Subcutaneous adipose tissue (tissue), 4 donors: ENCODE results near the gene KRT71. TPM values are rescaled to one million over a fixed set of nuclear protein-coding genes. Genes with fewer than 3 reads are reported as not detected.

Source experiments
- total RNA-seq, 4 donors: library from RNA; depleted of rRNA; stranded (reverse); fragments of >200 nt; gene quantifications; one replicate each; pipeline ENCODE4 v1.1.0, GENCODE V29; 2016
- TF ChIP-seq, protein P1 (sequence below): fragments of 450-650 bp; IDR thresholded peaks from one replicate; pipeline ENCODE4 v1.5.1; 2016; ENCODE audit warnings: low read depth, mild to moderate bottlenecking, control low read depth, antibody characterized with exemption, moderate library complexity

The KRT71 gene
- total RNA-seq, 4 donors from 2014 or later, result not detected

DNA sequence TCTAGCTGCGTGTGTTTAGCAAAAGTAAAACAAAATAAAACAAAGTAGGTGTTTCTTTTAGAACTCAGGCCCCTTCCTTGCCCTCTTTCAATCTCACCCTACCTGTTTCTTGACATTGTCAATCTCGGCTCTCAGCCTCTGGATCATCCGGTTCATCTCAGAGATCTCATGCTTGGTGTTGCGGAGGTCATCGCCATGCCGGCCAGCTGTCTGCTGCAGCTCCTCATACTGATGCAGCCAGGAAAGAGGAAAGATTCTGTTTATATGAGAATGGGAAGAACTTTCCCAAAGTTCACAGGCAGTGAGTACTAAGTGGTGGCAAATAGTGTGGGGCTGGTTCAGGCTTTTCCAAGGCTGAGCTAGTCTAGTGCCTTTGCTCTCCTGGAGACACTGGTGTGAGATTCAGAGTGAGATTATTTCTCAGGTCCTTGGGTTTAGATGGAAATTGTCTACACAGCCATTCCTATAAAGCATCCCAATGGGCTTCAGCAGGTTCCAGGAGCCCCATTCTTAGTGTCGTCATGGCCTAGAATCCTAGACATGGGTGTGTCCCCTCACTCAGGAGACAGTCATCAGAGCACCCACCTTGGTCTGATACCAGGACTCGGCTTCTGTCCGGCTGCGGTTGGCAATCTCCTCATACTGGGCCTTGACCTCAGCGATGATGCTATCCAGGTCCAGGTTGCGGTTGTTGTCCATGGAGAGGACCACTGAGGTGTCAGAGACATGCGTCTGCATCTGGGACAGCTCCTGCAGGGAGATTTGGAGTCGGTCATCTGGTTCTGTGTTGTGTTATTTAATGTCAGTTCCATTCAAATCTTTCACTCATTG is 35.7 kb downstream of the KRT71 start:
- TF ChIP-seq, protein P1, sequence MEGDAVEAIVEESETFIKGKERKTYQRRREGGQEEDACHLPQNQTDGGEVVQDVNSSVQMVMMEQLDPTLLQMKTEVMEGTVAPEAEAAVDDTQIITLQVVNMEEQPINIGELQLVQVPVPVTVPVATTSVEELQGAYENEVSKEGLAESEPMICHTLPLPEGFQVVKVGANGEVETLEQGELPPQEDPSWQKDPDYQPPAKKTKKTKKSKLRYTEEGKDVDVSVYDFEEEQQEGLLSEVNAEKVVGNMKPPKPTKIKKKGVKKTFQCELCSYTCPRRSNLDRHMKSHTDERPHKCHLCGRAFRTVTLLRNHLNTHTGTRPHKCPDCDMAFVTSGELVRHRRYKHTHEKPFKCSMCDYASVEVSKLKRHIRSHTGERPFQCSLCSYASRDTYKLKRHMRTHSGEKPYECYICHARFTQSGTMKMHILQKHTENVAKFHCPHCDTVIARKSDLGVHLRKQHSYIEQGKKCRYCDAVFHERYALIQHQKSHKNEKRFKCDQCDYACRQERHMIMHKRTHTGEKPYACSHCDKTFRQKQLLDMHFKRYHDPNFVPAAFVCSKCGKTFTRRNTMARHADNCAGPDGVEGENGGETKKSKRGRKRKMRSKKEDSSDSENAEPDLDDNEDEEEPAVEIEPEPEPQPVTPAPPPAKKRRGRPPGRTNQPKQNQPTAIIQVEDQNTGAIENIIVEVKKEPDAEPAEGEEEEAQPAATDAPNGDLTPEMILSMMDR, result no peak

DNA sequence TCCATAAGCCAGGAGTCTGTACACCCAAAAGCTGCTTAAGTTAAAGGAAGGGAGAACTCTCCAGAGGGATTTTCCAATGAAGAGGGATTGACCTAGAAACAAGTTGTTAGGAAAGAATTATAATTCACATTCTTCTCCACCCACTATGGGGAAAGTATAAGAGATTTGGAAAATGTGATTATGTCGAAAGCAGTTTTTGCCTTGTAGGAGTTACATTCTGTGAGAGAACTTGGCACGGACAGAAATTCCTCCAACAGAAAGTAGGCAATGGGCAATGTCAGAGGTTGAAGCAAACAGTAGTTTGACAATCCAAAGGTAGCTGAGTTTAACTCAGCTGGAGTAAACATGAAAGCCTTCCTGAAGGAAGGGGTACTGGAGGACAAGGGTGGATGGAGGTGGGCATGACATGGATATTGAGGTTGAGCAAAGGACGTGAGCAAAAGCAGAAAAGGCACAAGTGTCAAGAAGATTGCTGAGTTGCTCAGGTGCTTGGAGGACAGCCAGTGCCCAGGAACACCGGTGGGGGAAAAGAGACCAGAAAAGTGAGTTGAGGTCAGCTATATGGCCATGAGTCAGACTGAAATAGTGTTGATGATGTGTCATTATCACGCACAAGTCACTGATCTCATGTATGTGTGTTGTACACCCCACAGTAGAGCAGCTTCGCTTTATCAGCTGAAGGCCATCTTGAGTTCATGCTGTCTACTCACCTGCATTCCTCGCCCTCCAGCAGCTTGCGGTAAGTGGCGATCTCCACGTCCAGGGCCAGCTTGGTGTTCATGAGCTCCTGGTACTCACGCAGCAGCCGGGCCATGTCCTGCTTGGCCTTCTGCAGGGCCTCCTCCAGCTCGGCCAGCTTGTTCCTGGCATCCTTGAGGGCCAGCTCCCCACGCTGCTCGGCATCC is 36.8 kb downstream of the KRT71 start:
- TF ChIP-seq, protein P1, result no peak

DNA sequence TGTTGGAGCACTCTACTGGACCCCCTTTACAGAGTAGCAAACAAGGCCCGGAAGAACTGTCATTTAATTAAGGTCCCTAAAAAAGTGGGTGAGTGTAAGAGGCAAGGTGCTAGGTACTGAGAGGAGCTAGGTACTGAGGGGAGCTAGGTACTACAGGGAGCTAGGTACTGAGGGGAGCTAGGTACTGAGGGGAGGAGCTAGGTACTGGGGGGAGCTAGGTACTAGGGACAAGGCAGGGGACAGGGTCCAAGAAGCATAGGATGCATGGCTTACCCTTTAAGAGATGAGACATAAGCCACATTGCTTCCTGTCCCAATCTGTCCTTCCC is 37.7 kb downstream of the KRT71 start:
- TF ChIP-seq, protein P1, result no peak

DNA sequence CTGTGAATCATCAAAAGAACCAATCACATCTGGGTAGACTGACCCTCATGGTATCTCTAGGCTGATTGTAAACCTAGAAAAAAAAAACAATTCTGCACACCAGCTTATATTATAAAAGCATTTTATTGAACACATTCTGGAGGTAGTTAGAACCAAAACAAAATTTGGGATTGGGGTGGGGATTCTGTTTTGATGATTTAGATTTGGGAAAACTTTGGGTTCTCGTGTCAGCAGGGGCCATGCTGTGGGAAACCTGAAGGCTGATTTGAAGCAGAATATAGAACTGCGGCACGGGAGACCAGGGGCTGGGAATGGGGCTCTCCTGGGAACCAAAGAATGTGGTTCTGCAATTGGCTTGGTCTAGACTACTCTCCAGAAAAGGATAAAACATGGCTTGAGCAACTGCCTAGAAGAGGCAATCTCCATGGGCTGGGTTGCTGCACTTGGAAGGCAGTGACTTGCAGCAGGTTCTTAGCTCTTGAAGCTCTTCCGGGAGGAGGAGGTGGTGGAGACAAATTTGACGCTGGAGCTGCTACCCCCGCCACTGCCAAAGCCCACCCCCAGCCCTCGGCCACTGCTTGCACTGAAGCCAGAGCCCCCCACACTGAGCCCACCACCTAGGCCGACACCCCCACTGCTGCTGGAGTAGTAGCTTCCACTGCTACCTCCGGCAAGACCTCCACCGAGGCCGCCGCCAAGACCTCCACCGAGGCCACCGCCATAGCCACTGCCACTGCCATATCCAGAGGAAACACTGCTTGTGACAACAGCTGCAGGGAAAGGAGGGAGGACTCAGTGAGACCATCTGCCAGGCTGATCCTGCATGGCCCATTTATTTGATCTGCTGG is 38.2 kb downstream of the KRT71 start:
- TF ChIP-seq, protein P1, result no peak

DNA sequence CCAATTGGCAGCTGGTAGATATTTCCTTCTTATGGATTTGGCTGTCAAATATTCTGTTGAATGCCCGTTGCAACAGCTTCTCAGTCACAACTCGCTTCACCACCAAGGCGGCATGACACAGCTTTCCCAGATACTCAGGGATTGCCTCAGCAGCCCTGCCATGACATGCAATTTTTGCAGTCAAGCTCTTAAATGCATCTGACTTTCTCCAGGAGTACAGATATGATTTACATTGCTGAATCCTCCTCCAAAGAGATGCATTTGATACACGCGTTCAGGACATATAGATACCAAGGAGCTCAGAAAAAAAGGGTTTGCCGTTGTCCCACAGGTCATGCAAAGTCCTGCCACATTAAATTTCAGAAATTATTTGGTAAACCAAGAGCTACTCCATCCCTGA is 39.2 kb downstream of the KRT71 start:
- TF ChIP-seq, protein P1, result no peak

DNA sequence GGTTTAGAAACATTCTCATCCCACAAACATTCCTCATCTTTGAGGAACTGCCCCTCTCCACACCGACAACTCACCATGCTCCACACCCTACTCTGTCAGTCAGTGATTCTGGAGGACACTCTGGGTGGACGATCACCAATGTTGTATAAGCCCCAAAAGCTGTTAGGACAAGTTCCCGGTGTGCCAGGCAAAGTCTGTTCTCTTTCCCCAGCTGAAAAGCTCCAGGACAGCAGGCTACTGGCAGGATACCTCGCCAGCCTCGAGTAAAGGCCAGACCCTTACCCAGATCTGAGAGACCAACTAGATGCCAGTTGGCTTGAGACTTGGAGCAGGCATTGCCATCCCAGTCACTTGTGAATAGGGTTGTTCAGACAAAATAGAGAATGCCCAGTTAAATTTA is 44.7 kb downstream of the KRT71 start:
- TF ChIP-seq, protein P1, result no peak
